Keratinocyte (primary cell): ENCODE results near the gene FLNA. TPM values are rescaled to one million over a fixed set of nuclear protein-coding genes. Genes with fewer than 3 reads are reported as not detected.

Experiments used
- DNase-seq: peaks from one replicate; pipeline ENCODE4 v3.0.0-alpha.2; 2011; ENCODE audit warnings: low read depth, missing footprints, low spot score
- FAIRE-seq: peaks from 2 replicates; lab custom pipeline; 2011; peaks lifted over from hg19 to GRCh38; lab: Jason Lieb, UNC
- H2AFZ ChIP-seq: 2 replicates; pipeline ENCODE4 v1.6.0; 2012; ENCODE audit warnings: low read length, control low read depth, inconsistent platforms; ENCODE audit not compliant: control insufficient read depth
- H3K27ac ChIP-seq: 2 replicates; pipeline ENCODE4 v1.5.1; 2011; ENCODE audit warnings: low read length; ENCODE audit not compliant: control insufficient read depth, insufficient read depth
- H3K27me3 ChIP-seq: 3 replicates; pipeline ENCODE4 v1.6.0; 2011; ENCODE audit warnings: low read length; ENCODE audit not compliant: control insufficient read depth, insufficient read depth; ENCODE audit errors: extremely low read depth
- H3K36me3 ChIP-seq, 2 experiments: 2 replicates in 1 of 2; 3 replicates in 1 of 2; pipeline ENCODE4 v1.5.1; 2011; ENCODE audit warnings: low read length in 2 of 2, mild to moderate bottlenecking in 1 of 2; ENCODE audit not compliant: control insufficient read depth in 2 of 2, insufficient read depth in 2 of 2; ENCODE audit errors: extremely low read depth in 1 of 2
- H3K4me1 ChIP-seq: 3 replicates; pipeline ENCODE4 v1.5.1; 2011; ENCODE audit warnings: low read length; ENCODE audit not compliant: control insufficient read depth, insufficient read depth; ENCODE audit errors: extremely low read depth
- H3K4me2 ChIP-seq: 3 replicates; pipeline ENCODE4 v1.6.0; 2011; ENCODE audit warnings: low read depth, low read length; ENCODE audit not compliant: control insufficient read depth, insufficient read depth; ENCODE audit errors: extremely low read depth
- H3K4me3 ChIP-seq, 3 experiments: fragments of 200-600 bp in 1 of 3; sonication (generic) in 1 of 3; 2 replicates in 2 of 3; 3 replicates in 1 of 3; pipeline ENCODE4 v1.5.1; 2011 to 2016; ENCODE audit warnings: low read length in 3 of 3, mild to moderate bottlenecking in 3 of 3, control low read depth in 2 of 3, inconsistent platforms in 1 of 3, low read depth in 1 of 3, mixed read lengths in 1 of 3, mixed run types in 1 of 3, moderate library complexity in 1 of 3; ENCODE audit not compliant: control insufficient read depth in 2 of 3, insufficient read depth in 2 of 3; ENCODE audit errors: extremely low read depth in 1 of 3
- H3K79me2 ChIP-seq: 2 replicates; pipeline ENCODE4 v1.6.0; 2012; ENCODE audit warnings: low read length; ENCODE audit not compliant: control insufficient read depth, insufficient read depth
- H3K9ac ChIP-seq: 3 replicates; pipeline ENCODE4 v1.6.0; 2011; ENCODE audit warnings: low read length; ENCODE audit not compliant: control insufficient read depth, insufficient read depth; ENCODE audit errors: extremely low read depth
- H3K9me1 ChIP-seq: 3 replicates; pipeline ENCODE4 v1.6.0; 2011; ENCODE audit warnings: low read length; ENCODE audit not compliant: control insufficient read depth, insufficient read depth; ENCODE audit errors: extremely low read depth
- H3K9me3 ChIP-seq: 2 replicates; pipeline ENCODE4 v1.5.1; 2012; ENCODE audit warnings: low read depth, low read length; ENCODE audit not compliant: control insufficient read depth
- H4K20me1 ChIP-seq: 3 replicates; pipeline ENCODE4 v1.6.0; 2011; ENCODE audit warnings: low read length; ENCODE audit not compliant: control insufficient read depth, insufficient read depth; ENCODE audit errors: extremely low read depth
- EZH2 ChIP-seq: IDR thresholded peaks from one replicate; pipeline ENCODE4 v1.6.1; 2012; ENCODE audit warnings: inconsistent platforms, mild to moderate bottlenecking, low read length, moderate library complexity
- dilution Hi-C: fragments of 300-500 bp; cut with MboI; formaldehyde crosslinking; loops from one replicate; pipeline ENCODE4 v1.7.0; 2020; ENCODE audit warnings: low sequenced_read_pairs; ENCODE audit not compliant: extremely low pct_ligation_motif_present
- polyA plus RNA-seq, 5 experiments: library from polyadenylated mRNA; depleted of rRNA in 3 of 5; stranded (reverse) in 3 of 5; stranded (forward) in 1 of 5; unstranded in 1 of 5; fragments of >200 nt; gene quantifications; 1 replicate in 1 of 5; 2 replicates in 3 of 5; 3 replicates in 1 of 5; pipeline versions ENCODE4 v1.2.1 to v1.2.3, GENCODE V29; 2011 to 2012; ENCODE audit warnings: missing spikeins in 2 of 5, low read depth in 1 of 5, low replicate concordance in 1 of 5
- TF ChIP-seq, protein P1 (sequence below), 3 experiments: IDR thresholded peaks in 1 of 3; conservative IDR thresholded peaks in 1 of 3; optimal IDR thresholded peaks in 1 of 3; 2 replicates in 2 of 3; 3 replicates in 1 of 3; pipeline versions ENCODE3 to v1.5.1; 2011; ENCODE audit warnings: low read length in 3 of 3, mild to moderate bottlenecking in 3 of 3, moderate library complexity in 2 of 3, control low read depth in 1 of 3, inconsistent platforms in 1 of 3; ENCODE audit not compliant: insufficient read depth in 2 of 3; ENCODE audit errors: extremely low read depth in 1 of 3

Gene FLNA
- polyA plus RNA-seq, 1 donor (not counting 4 experiments of a cell fraction or from before 2014, with no cell fraction given), result 245 TPM

DNA sequence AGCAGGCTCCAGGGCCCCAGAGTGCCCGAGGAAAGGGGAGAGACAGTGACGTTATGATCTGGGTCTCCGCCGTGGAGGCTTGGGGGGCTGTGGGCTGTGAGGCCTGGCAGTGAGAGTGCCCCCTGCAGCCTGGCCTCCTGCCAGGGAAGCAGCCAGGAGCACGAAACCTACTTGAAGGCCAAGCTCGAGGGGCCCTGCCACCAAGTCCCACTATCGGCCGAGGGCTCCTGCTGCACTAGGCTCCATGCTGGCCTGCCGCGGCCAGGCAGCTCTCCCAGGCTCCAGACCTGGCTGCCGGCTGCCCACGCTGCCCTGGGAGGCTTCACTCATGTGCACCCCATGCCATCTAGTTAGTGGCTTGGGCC lies 18.7 kb downstream of the FLNA start:
- Histone ChIP-seq H3K4me1 (no peaks in the 10 kb centered on the region), H3K4me2 (no peak overlapping the region), H3K9ac (no peak overlapping the region), H3K79me2 (peaks cover 29% of the 10 kb centered on the region), H3K36me3 (peaks cover 21 to 28% of the 10 kb centered on the region in 2 experiments), H3K4me3 (no peak overlapping the region), H3K9me3 (no peaks in the 10 kb centered on the region), H2AFZ (no peak overlapping the region), H3K27me3 (no peaks in the 10 kb centered on the region), H4K20me1 (peaks cover 40% of the 10 kb centered on the region), H3K27ac (no peak overlapping the region), H3K9me1 (no peaks in the 10 kb centered on the region)
- no peak for TF ChIP-seq EZH2
- TF ChIP-seq, protein P1, sequence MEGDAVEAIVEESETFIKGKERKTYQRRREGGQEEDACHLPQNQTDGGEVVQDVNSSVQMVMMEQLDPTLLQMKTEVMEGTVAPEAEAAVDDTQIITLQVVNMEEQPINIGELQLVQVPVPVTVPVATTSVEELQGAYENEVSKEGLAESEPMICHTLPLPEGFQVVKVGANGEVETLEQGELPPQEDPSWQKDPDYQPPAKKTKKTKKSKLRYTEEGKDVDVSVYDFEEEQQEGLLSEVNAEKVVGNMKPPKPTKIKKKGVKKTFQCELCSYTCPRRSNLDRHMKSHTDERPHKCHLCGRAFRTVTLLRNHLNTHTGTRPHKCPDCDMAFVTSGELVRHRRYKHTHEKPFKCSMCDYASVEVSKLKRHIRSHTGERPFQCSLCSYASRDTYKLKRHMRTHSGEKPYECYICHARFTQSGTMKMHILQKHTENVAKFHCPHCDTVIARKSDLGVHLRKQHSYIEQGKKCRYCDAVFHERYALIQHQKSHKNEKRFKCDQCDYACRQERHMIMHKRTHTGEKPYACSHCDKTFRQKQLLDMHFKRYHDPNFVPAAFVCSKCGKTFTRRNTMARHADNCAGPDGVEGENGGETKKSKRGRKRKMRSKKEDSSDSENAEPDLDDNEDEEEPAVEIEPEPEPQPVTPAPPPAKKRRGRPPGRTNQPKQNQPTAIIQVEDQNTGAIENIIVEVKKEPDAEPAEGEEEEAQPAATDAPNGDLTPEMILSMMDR (optimal IDR thresholded peaks at IDR 0.05 in 1 of 3, IDR thresholded peaks at IDR 0.05 in 1 of 3, conservative IDR thresholded peaks at IDR 0.05 in 1 of 3; ENCODE audit: extremely low read depth in 1 of 3, insufficient read depth in 2 of 3, low read length in 3 of 3), result no peak
- DNase-seq (no peak), FAIRE-seq (no peak)
- dilution Hi-C loops, result no loop called here

DNA sequence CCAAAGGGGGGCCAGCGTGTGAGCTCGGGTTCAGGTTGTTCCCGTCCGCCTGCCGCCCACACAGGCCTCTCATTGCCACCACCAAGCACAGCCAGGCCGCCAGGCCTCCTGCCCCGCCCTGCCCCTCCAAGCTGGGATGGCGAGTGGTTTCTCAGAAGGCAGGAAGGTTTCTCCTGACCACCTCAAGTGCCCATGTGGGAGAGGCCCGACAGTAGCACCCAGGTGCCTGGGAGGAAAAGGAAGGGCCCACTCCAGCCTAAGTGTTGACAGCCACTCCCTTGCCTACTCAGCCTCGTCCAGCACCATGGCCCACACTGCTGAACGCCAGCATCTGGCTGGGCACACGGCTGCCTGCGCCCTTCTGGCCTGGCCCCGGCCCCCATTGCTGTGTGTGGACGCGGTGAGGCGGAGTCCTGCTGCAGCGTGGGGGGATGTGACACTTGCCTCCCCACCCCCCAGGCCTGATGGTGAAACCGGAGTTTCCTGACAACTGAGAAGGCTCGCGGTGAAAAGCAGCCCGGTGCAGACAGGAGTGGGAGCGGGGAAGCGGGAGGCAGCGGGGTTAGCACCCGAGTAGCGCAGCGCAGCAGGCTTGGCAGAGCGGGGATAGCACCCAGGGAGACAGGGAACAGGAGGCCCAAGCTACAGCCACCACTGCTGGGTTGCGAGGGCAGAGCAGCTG lies 19.2 kb downstream of the FLNA start:
- DNase-seq (no peak), FAIRE-seq (no peak)
- Histone ChIP-seq H3K36me3 (peaks cover 22 to 24% of the 10 kb centered on the region in 2 experiments), H3K4me3 (no peak overlapping the region), H4K20me1 (peaks cover 40% of the 10 kb centered on the region), H3K27ac (no peak overlapping the region), H3K9me1 (no peaks in the 10 kb centered on the region), H3K4me2 (no peak overlapping the region), H3K4me1 (no peaks in the 10 kb centered on the region), H3K79me2 (peaks cover 27% of the 10 kb centered on the region), H3K27me3 (no peaks in the 10 kb centered on the region), H3K9me3 (no peaks in the 10 kb centered on the region), H2AFZ (no peak overlapping the region), H3K9ac (no peak overlapping the region)
- dilution Hi-C loops, result no loop called here
- TF ChIP-seq EZH2, result no peak
- TF ChIP-seq, protein P1 (optimal IDR thresholded peaks at IDR 0.05 in 1 of 3, IDR thresholded peaks at IDR 0.05 in 1 of 3, conservative IDR thresholded peaks at IDR 0.05 in 1 of 3; ENCODE audit: extremely low read depth in 1 of 3, insufficient read depth in 2 of 3, low read length in 3 of 3), result no peak
